Epidermal melanocyte (primary cell): ENCODE data around the gene SERPINI1.
A peak's percentile ranks its signal among the peaks of the same experiment; 100 is the strongest.
"Not testable (repeated sequence)": the region's sequence is repeated elsewhere in the genome, so short reads cannot be mapped to it uniquely, and the experiment has no call there.

Experiments used
- DNase-seq: peaks from one replicate; pipeline ENCODE4 v3.0.0; 2011; ENCODE audit warnings: low spot score; ENCODE audit not compliant: insufficient read length

Gene SERPINI1

DNA sequence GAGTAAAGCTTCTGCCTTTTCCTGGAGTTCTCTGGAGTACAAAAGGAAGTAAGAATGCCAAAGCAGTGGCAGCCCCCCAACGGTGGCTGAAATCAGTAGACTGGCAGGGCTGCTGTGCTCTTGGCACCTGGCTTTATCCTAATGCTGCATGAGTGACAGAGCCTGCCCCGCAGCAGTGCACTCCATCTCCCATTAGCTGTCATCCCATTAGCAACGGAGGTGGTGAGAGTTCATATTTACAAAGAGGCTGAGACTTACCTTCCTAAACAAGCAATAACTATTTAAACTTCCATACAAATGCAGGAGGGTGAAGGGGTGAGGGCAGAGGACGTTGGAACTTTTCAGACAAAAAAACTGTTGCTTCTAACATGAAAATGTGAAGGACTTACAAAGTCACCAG is 51.9 kb downstream of the SERPINI1 start:
- no peak for DNase-seq

DNA sequence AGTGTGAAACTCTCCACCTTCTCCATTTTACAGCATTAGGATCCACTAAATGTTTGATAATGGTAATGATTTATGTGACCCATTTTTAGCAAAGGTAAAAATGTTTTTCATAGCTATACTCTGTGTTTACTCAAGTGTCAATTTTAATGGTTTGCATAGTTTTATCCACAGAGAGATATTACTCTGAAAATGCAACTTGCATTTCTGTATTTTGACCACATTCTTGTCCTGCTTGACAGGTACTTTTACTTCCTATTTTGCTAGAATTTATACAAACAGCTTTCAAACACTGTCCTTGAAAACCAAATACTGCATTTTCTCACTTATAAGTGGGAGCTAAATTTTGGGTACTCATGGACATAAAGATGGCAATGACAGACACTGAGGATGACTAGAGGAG is 62.9 kb downstream of the SERPINI1 start:
- no peak for DNase-seq

DNA sequence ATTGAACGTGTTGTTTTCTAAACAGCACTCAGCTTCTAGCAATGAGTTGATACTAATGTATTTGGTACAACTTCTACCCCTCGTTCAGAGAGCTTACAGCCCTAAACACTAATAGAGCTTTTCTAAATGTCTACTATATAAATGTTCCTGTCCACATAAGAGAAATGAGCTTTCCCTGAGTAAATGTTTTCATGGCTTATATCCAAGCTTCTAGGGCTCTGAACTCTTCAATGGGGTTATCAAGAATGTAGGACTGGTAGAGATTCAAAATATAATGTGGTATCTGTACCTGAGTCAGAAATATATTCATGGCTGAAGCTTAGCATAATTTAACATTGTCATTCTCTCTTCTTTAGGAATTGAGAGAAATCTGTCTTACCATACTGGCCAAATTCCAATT is 73.4 kb downstream of the SERPINI1 start:
- DNase-seq: no peak

DNA sequence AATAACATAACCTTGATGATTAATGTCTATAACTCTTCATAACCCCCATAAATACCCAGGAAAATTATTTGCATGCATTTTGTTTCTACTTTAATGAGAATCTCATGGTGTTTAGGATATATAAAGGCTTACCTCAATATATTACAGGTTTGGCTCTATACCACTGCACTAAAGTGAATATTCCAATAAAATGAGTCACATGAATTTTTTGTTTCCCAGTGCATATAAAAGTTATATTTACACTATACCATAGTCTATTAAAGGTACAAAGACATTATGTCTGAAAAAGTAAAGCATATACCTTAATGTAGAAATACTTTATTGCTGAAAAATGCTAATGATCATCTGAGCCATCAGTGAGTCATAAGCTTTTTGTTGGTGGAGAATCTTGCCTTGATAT is 74.7 kb downstream of the SERPINI1 start:
- no peak for DNase-seq

DNA sequence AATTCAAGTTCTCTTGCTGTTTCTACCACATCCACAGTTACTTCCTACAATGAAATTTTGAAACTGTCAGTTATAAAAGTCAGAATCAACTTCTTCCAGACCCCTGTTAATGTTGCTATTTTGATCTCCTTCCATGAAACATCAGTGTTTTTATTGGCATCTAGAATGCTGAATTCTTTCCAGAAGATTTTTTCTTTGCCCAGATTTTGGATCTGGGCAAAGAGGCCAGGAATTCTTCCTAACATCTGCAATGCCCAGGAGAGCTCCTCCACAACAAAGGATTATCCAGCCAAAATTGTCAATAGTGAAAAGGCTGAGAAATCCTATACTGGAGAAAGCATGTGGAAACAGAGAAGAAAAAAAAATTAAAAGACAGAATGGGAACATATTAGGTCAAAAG is 75.5 kb downstream of the SERPINI1 start:
- DNase-seq: no peak

DNA sequence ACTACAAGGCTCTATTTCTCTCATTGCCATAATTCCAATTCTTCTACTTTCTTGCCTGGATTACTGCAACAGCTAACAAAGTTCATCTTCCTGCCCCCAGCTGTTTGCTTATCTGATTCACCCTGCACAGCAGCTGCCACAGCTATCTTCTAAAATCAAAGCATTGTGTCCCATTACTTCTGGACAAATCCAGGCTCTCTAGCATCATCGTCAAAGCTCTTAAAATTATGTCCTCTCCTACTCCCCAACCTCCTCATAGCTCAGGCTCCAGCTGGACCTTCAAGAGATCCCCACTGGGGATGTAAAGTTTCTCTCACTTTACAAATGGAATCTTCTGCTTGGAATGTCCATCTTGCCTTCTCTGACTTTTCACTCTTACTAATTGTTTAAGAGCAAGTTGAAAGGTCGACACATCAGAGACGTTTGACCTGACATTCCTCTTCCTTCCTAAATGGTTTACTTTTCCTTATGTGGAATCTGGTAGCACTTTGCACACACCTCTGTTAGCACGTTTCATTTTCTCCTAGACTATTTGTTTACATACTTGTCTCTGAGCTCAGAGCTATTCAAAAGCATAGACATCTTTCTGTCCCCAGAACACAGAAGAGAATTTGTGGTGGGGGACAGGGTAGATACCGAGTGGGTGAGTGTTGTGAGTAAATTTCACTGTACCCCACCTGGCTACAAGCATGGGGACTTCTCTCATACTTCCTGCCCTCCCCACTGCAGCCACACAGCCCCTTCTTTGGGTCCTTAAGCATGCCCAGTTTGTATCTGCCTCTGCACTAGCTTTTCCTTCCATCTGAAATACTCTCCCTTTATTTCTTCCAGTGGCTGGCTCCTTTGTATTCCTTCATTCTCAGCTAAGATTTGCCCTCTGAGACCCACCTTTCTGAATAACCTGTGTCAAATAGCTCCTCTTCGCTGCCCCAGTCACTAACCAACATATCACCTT is 77.9 kb downstream of the SERPINI1 start:
- no peak for DNase-seq

DNA sequence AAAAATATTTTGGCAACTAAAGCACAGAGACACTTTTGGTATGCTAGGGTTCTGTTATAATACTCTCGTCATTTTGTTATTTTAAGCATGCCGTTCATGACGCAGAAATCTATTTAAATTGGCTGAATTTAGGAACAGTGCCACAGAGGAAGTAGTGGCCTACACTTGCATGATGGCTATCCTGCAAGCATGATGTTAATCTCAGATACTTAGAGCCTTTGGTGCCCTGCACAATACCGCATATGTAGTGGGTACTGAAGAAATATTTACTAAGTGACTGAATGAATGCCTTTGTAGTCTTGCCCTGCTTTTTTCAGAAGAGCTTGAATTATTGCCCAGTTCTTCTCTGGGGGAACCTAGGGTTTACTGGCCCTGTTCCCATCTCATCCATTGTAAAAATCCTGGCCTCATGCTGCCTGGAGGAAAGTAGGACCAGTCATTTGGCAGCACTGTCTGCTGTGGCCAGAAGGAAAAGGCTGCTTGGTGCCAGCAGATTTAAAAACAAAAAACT is 79.0 kb downstream of the SERPINI1 start:
- DNase-seq: peak; percentile 57

DNA sequence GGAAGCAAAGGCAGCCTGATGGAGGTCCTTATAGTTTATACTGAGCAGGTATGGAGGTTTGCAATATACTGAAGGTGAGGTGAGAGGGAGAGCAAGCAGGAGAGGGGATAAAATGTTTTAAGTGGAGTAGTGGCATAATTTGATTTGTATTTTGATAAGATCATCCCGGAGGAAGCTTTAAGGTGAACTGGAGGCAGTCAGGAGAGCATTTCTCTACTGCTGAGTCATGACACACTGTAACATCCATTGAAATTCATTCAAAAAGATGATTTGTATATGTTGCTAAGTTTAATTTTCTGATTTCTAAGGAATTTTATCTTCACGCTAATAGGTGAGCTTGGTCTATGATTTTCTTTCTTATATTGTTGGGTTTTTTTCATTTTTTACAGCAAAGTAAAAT is 81.4 kb downstream of the SERPINI1 start:
- no peak for DNase-seq

DNA sequence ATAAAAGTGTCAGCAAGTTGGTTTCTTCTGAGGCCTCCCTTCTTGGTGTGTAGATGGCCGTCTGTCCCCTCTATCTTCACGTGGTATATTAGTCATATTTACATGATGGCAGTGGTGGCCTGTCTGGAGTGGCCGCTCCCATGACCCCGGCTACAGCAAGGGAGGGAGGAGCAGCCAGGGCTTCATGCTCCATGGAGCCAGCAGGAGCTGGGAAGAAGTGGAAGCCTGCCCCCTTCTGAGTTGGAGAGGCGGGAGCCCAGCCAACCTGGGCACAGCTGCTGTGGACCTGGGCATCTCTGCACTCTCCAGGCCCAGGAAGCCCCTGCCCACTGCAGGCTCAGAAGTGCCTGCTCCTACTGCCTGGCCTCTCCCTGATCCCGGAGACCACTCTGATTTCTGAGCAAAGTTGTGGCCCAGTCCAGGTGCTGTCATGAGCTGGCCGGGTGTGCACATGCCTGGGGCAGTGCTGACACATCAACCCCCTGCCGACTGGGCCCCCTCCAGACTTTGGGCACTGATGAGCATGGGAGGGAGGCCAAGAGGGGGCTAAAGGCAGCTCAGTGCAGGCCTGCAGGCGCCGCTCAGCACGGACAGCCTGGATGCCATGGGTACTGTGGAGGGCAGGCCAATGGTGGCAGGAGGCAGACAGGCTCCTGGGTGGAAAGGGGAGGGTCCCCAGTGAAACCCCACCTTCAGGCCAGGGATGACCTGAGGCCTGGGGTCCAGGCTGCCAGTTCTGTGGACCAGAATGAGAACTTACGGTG is 84.8 kb downstream of the SERPINI1 start:
- DNase-seq: no peak

DNA sequence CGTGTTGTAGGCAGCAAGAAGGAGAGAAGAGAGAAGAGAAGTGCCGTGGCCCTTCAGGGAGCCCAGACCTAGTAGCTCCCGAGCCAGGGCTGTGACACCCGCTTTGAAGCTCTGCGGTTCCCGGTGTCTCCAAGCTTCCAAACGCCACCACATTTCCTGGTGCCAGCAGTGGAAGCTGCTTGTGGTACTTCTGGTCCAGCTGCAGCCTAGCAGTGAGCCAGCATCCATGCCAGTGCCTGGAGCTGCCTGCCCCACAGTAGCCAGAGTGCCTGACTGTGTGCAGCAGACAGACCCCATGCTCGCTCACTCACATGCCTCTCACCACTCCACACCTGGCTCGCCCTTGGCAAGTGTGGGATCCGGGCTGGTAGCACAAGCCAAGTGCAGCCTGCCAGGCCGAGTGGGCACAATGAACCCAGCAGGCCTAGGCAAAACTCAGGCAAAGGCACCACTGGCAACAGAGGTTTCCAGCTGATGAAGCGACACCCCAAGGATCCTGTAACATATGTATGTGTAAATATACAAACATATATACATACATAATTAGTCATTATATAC is 85.8 kb downstream of the SERPINI1 start:
- DNase-seq: no peak

DNA sequence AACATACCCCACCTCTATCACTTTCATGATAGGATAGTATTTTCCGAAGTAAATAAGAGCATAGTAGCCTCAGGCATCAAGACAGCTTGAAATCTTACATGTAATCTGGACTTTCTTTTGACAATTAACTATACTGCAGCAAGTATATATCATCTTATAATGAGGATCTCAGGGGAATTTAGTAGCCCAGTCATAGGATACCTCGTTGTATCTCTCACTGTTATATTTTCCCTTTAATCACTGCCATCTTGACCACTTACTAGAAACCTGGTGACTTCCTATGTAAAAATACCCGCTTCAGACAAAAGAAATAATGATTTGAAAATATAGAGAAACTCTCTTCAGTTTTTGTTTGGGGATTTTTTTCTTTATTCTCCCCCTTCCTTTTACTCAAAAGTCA is 88.2 kb downstream of the SERPINI1 start:
- DNase-seq: no peak

DNA sequence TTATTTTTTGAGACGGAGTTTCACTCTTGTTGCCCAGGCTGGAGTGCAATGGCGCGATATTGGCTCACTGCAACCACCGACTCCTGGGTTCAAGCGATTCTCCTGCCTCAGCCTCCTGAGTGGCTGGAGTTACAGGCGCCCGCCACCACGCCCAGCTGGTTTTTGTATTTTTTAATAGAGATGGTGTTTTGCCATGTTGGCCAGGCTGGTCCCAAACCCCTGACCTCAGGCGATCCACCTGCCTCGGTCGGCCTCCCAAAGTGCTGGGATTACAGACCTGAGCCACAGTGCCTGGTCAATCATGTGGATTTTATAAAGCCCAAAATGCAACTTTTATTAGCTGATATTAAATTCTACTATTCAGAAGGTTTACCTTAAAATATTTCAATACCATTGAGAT is 92.1 kb downstream of the SERPINI1 start:
- DNase-seq: not testable (repeated sequence)

DNA sequence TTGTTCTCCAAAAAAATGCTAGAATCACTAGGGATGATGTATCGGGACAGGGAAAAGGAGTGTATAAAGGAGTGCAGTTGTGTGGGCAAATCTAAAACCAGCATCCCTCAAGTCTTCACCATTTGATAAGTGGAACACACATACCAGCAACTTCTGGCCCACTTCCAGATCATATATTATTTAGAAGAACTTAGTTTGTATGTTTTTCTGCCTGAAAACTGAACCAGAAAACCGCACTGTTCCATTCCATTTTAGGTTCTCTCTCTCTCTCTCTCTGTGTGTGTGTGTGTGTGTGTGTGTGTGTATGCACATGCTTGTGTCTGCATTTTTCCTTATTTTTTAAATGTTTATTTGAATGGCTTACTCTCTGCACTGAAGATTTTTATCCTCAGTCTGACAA is 93.5 kb downstream of the SERPINI1 start:
- no peak for DNase-seq

DNA sequence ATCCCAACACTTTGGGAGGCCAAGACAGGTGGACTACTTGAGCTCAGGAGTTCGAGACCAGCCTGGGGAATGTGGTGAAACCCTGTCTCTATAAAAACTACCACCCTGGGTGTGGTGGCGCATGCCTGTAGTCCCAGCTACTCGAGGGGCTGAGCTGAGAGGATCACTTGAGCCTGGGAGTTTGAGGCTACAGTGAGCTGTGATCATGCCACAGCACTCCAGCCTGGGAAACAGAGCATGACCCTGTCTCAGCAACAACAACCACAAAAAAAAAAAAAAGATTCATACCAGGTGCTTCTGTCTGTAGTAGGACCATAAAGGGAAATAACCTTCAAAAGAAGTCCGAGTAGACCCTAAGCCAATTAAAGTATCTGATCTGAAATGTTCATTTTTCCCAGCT is 94.5 kb downstream of the SERPINI1 start:
- no peak for DNase-seq

DNA sequence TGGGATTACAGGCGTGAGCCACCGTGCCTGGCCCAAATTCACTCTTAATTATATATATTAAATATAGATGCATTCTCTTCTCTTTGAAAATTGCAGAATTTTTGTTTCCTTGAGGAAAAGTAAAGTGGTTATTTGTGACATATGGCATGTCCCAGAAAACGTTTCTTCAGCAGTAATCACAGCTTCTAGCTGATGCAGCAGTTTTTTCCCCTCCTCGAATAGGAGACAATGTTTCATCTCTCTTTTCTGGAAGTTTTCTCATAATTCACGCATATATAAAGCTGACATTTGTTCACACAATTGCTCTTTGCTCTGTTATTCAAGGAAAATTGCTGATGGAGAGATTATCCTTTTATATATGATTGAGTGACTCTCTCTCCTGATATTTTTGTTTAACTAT is 99.8 kb downstream of the SERPINI1 start:
- DNase-seq: no peak

DNA sequence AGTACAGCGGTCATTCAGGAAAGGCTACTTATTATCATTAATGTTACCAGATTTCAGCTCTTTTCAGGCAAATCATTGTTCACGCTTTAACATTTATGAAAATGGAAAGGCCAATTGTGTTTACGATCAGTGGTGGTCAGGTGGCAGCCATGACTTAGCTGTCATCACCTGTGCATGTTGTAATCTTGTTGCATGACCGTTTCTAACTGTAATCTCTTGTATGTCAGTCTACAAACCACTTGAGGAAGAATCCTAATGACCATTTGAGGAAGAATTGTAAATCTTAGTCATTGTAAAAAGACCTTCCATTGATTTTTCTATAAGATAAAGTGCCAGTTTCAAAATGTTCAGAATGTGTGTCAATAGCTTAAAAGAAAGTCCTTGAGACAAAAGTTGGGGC is 100.4 kb downstream of the SERPINI1 start:
- no peak for DNase-seq

DNA sequence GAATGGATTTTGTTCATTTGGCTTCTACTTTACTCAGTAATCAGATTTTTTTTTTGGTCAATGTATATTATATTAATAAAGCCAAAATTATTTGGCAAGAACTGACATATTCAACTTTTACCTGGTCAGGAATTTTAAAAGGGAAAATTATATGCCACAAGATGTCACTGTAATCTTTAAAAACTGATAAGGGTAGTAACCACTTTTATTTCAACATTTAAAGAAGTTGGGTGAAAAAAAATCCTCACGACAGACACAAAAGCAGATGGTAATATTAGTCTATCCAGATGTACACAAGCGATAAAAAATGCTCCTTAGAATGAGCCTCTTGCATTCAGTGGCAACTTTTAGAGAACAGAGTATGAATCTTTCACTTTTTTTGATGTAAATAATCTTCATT is 101.9 kb downstream of the SERPINI1 start:
- no peak for DNase-seq

DNA sequence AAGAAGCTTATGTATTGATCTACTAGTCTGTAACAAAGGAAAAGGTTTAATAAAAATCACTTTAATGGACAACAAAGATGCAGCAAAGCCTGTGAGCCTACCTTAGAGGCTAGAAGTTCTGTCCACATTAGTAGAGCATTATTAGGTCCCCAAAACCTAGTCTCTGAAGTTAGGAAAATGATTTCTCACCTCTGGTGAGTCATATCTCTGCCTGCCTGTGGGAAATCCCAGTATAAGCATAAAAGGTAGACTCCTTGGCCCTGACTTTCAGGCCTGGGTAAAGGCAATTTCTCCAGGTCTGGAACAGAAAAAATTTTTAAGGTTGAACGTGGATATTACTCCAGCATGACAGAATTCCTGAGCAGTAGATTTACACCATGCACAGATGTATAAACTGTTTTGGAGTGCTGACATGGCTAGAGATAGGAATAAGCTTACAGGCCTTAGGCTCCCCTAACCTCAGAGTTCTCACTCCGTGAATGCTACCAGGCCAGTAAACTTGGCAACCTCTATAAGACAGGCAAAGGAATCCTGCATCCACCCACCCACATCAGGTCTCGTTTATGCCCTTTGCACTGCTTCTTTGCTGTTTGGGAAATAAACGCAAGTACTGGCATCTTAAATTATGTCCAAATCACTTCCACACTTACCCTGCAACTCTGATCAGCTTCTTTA is 104.1 kb downstream of the SERPINI1 start:
- no peak for DNase-seq

DNA sequence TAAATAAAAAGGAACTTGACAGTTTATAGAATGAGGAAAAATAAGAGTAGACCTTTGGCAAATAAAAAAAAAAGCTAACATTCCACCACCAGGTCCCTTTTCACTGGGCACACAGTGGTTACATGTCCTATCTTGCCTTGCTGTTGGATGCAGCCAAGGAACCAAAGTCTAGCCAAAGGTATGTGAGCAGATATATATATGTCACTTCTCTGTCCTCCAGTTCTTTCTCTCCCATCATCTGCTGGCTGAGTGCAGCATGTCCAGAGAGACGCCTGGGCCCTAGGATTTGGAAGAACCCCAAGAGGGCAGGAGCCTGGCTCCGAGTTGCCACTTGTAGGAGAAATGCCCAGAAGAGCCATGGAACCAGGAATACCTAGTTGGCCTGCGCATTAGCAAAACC is 104.7 kb downstream of the SERPINI1 start:
- no peak for DNase-seq

DNA sequence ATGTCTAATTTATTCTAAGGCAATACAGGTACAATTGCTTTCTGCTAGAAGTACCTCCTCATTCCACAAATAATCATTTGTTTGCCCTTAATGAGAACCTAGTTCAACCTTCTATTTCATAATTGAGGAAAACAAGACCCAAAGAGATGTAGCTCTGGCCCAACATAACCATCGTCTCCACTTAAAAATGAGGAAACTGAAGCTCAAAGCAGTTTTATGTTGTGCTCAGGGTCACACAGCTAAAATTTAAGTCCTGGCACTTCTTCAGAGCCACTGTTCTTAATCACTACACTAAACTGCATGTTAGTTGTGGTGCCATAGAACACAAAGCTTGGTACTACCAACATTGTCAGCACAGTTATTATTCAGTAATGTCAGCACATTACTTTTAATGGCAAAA is 108.0 kb downstream of the SERPINI1 start:
- no peak for DNase-seq

DNA sequence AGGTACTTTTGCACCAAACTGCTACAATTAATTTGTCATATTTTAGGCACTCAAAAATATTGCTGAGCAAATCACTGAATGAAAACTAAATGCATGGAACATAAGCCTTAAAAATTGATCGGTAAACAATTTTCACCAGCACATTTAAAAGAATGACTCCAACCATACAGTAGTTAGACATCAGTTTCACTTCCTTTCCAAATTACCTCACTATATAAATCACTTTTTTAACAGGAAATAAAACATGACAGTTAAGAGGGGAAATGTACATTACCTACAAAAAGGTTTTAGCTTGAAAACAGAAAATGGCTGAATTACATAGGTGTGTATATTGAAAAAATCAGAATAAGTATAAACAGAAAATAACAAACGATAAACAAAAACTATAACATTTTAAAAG is 108.4 kb downstream of the SERPINI1 start:
- DNase-seq: no peak

DNA sequence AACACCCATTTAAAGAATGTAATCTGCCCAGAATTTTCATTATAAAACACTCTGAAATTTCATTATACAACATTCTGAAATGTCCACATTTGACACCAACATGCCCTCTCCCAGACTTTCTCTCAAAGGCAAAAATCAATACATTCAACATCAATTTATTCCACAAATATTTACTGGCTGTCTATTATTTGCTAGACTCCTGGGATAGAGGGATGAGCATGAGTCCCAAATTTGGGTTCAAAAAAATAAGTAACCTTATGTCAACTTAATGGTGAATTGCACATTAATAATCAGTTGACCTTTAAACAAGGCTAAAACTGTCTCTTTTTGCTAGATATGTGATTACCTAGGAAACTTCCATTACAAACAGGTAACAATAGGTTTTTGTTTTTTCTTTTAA is 109.0 kb downstream of the SERPINI1 start:
- DNase-seq: no peak
